IMR-90 (cell line): ENCODE measurements around the gene DCUN1D3. TPM values are rescaled to one million over a fixed set of nuclear protein-coding genes. Genes with fewer than 3 reads are reported as not detected.

Experiments used
- ATAC-seq: fragments of 200-7000 bp; cut with Tn5 transposase; 2 replicates; pipeline ENCODE4 v1.9.1; 2020; ENCODE audit warnings: low read depth, mild to moderate bottlenecking, moderate library complexity
- BruUV-seq: library from RNA; stranded (reverse); fragments of 400-500 nt; replicated peaks from 2 replicates; lab custom pipeline; 2021; lab: Mats Ljungman, UMichigan
- CTCF ChIA-PET: fragments of 300-600 bp; formaldehyde crosslinking; extraction: SDS; loops from one replicate; lab custom pipeline; 2021; ENCODE audit warnings: antibody characterized with exemption; lab: Yijun Ruan, JAX
- POLR2A ChIA-PET: fragments of 300-600 bp; sonication (Branson Sonifier 250); formaldehyde crosslinking; loops from one replicate; lab custom pipeline; 2022; ENCODE audit warnings: antibody characterized with exemption; ENCODE audit not compliant: unreplicated experiment; lab: Charles Lee
- DNase-seq: peaks from one replicate; pipeline ENCODE4 v3.0.0; 2013
- H2AFZ ChIP-seq: replicated peaks from 2 replicates; pipeline ENCODE3; 2013; ENCODE audit warnings: low read length, mild to moderate bottlenecking; ENCODE audit not compliant: poor library complexity
- H2AK5ac ChIP-seq: 2 replicates; pipeline ENCODE4 v1.6.1; 2013; ENCODE audit warnings: low read depth, low read length, inconsistent platforms
- H2AK9ac ChIP-seq: replicated peaks from 2 replicates; pipeline ENCODE3; 2013; ENCODE audit warnings: mild to moderate bottlenecking, low read depth, low read length, moderate library complexity; ENCODE audit not compliant: poor library complexity
- H2BK120ac ChIP-seq: 2 replicates; pipeline ENCODE4 v1.6.1; 2013; ENCODE audit warnings: low read depth, low read length, inconsistent platforms
- H2BK15ac ChIP-seq: 3 replicates; pipeline ENCODE4 v1.6.1; 2013; ENCODE audit warnings: low read depth, low read length, inconsistent platforms
- H2BK20ac ChIP-seq: 2 replicates; pipeline ENCODE4 v1.6.1; 2013; ENCODE audit warnings: low read depth, mild to moderate bottlenecking, inconsistent platforms, low read length, moderate library complexity
- H2BK5ac ChIP-seq: 2 replicates; pipeline ENCODE4 v1.6.1; 2013; ENCODE audit warnings: mild to moderate bottlenecking, low read depth, low read length, inconsistent platforms; ENCODE audit not compliant: poor library complexity, severe bottlenecking
- H3K14ac ChIP-seq: replicated peaks from 2 replicates; pipeline ENCODE4 v1.6.1; 2013; ENCODE audit warnings: low read depth, low read length, inconsistent platforms
- H3K18ac ChIP-seq: 2 replicates; pipeline ENCODE4 v1.6.1; 2013; ENCODE audit warnings: low read depth, low read length, control low read depth
- H3K23ac ChIP-seq: 2 replicates; pipeline ENCODE4 v1.6.1; 2013; ENCODE audit warnings: low read depth, low read length, inconsistent platforms
- H3K27ac ChIP-seq: 2 replicates; pipeline ENCODE4 v1.5.1; 2013; ENCODE audit warnings: mild to moderate bottlenecking, control low read depth, low read length; ENCODE audit not compliant: insufficient read depth
- H3K27me3 ChIP-seq: 2 replicates; pipeline ENCODE4 v1.6.1; 2013; ENCODE audit warnings: low read length; ENCODE audit not compliant: control insufficient read depth, insufficient read depth
- H3K36me3 ChIP-seq: 2 replicates; pipeline ENCODE4 v1.6.1; 2013; ENCODE audit warnings: low read length, mixed read lengths; ENCODE audit not compliant: control insufficient read depth, insufficient read depth
- H3K4ac ChIP-seq: 2 replicates; pipeline ENCODE4 v1.6.1; 2013; ENCODE audit warnings: low read depth, low read length, inconsistent platforms
- H3K4me1 ChIP-seq: 2 replicates; pipeline ENCODE4 v1.6.1; 2013; ENCODE audit warnings: low read length, mixed read lengths; ENCODE audit not compliant: control insufficient read depth, insufficient read depth
- H3K4me2 ChIP-seq: 2 replicates; pipeline ENCODE4 v1.6.1; 2013; ENCODE audit warnings: low read depth, mild to moderate bottlenecking, control low read depth, low read length, moderate library complexity
- H3K4me3 ChIP-seq: 2 replicates; pipeline ENCODE4 v1.5.1; 2013; ENCODE audit warnings: low read depth, mild to moderate bottlenecking, control low read depth, low read length, moderate library complexity; ENCODE audit not compliant: insufficient read depth
- H3K56ac ChIP-seq: 2 replicates; pipeline ENCODE4 v1.6.1; 2013; ENCODE audit warnings: low read length, inconsistent platforms; ENCODE audit not compliant: insufficient read depth; ENCODE audit errors: extremely low read depth
- H3K79me1 ChIP-seq, 2 experiments: 2 replicates each; pipeline ENCODE4 v1.6.1; 2013; ENCODE audit warnings: low read length in 2 of 2, inconsistent platforms in 1 of 2, low read depth in 1 of 2
- H3K9ac ChIP-seq: 2 replicates; pipeline ENCODE4 v1.6.1; 2013; ENCODE audit warnings: low read depth, low read length, control low read depth
- H3K9me1 ChIP-seq: 2 replicates; pipeline ENCODE4 v1.6.1; 2013; ENCODE audit warnings: low read length, inconsistent platforms; ENCODE audit not compliant: insufficient read depth
- H3K9me3 ChIP-seq: 2 replicates; pipeline ENCODE4 v1.6.1; 2013; ENCODE audit warnings: low read length; ENCODE audit not compliant: control insufficient read depth, insufficient read depth
- H4K20me1 ChIP-seq: 2 replicates; pipeline ENCODE4 v1.6.1; 2013; ENCODE audit warnings: low read length, inconsistent platforms; ENCODE audit not compliant: insufficient read depth
- H4K5ac ChIP-seq: 2 replicates; pipeline ENCODE4 v1.6.1; 2013; ENCODE audit warnings: mild to moderate bottlenecking, low read depth, low read length, control low read depth
- H4K8ac ChIP-seq, 2 experiments: 2 replicates each; pipeline ENCODE4 v1.6.1; 2013; ENCODE audit warnings: low read depth in 2 of 2, low read length in 2 of 2, control low read depth in 1 of 2, inconsistent platforms in 1 of 2
- H4K91ac ChIP-seq: 2 replicates; pipeline ENCODE4 v1.6.1; 2013; ENCODE audit warnings: low read depth, low read length, inconsistent platforms; ENCODE audit not compliant: insufficient read depth
- BHLHE40 ChIP-seq: fragments of 150-350 bp; IDR thresholded peaks from 2 replicates; pipeline ENCODE4 v1.6.1; 2016; ENCODE audit warnings: mild to moderate bottlenecking, low read depth, low read length
- CEBPB ChIP-seq: IDR thresholded peaks from 2 replicates; pipeline ENCODE4 v1.6.1; 2012; ENCODE audit warnings: low read depth, low read length, improper control_type of control experiment
- CHD1 ChIP-seq: IDR thresholded peaks from 2 replicates; pipeline ENCODE4 v1.6.1; 2012; ENCODE audit warnings: low read depth, low read length, improper control_type of control experiment
- FOS ChIP-seq: fragments of 150-350 bp; IDR thresholded peaks from 2 replicates; pipeline ENCODE4 v1.6.1; 2016; ENCODE audit warnings: low read depth, low read length
- MAFK ChIP-seq: IDR thresholded peaks from 2 replicates; pipeline ENCODE4 v1.6.1; 2012; ENCODE audit warnings: low read depth, low read length, improper control_type of control experiment
- MAZ ChIP-seq: IDR thresholded peaks from 2 replicates; pipeline ENCODE4 v1.6.1; 2012; ENCODE audit warnings: low read depth, mild to moderate bottlenecking, low read length, improper control_type of control experiment, moderate library complexity, borderline replicate concordance
- MXI1 ChIP-seq: IDR thresholded peaks from 2 replicates; pipeline ENCODE4 v1.6.1; 2012; ENCODE audit warnings: low read depth, mild to moderate bottlenecking, low read length, moderate library complexity, borderline replicate concordance
- NFE2L2 ChIP-seq: fragments of 150-350 bp; IDR thresholded peaks from 2 replicates; pipeline ENCODE4 v1.6.1; 2016; ENCODE audit warnings: low read depth, mild to moderate bottlenecking, low read length
- POLR2A ChIP-seq: IDR thresholded peaks from 2 replicates; pipeline ENCODE4 v1.6.1; 2012; ENCODE audit warnings: mild to moderate bottlenecking, low read depth, low read length
- RAD21 ChIP-seq: IDR thresholded peaks from 2 replicates; pipeline ENCODE4 v1.6.1; 2012; ENCODE audit warnings: low read length, improper control_type of control experiment
- RCOR1 ChIP-seq: IDR thresholded peaks from 2 replicates; pipeline ENCODE4 v1.6.1; 2012; ENCODE audit warnings: mild to moderate bottlenecking, low read length, improper control_type of control experiment; ENCODE audit not compliant: insufficient replicate concordance
- RFX5 ChIP-seq: IDR thresholded peaks from 2 replicates; pipeline ENCODE4 v1.8.0; 2012; ENCODE audit warnings: low read depth, mild to moderate bottlenecking, low read length, moderate library complexity
- SMC3 ChIP-seq: fragments of 150-350 bp; IDR thresholded peaks from 2 replicates; pipeline ENCODE4 v1.6.1; 2016; ENCODE audit warnings: low read depth, mild to moderate bottlenecking, antibody characterized with exemption, low read length, moderate library complexity
- WGBS, 2 experiments: methylation state at CpG; one replicate each; pipeline versions ENCODE4 v1.1.5 to v1.1.7; 2013; ENCODE audit warnings: missing lambda C conversion rate in 2 of 2; ENCODE audit not compliant: insufficient read length in 1 of 2; ENCODE audit errors: extremely low coverage in 2 of 2; 5-methylcytosine and 5-hydroxymethylcytosine counted together
- dilution Hi-C: fragments of 300-500 bp; cut with HindIII; formaldehyde crosslinking; loops from one replicate; pipeline ENCODE4 v1.14.3; 2018; ENCODE audit warnings: low sequenced_read_pairs; ENCODE audit not compliant: unreplicated experiment
- in situ Hi-C: fragments of 300-500 bp; cut with MboI; formaldehyde crosslinking; loops from 3 replicates; pipeline ENCODE4 v1.14.3; 2019; ENCODE audit warnings: low sequenced_read_pairs, inconsistent platforms, mixed read lengths
- intact Hi-C: fragments of 100-400 bp; cut with micrococcal nuclease; formaldehyde crosslinking; loops from 2 replicates; pipeline ENCODE4 v1.10.0; 2022
- polyA plus RNA-seq, 3 experiments: library from polyadenylated mRNA; depleted of rRNA; stranded (reverse); fragments of >200 nt; gene quantifications; 2 replicates each; pipeline ENCODE4 v1.2.3, GENCODE V29; 2012; ENCODE audit warnings: low replicate concordance in 1 of 3
- total RNA-seq: library from RNA; depleted of rRNA; stranded (reverse); fragments of >200 nt; gene quantifications from 2 replicates; pipeline ENCODE4 v1.2.3, GENCODE V29; 2012
- TF ChIP-seq, protein P1 (sequence below): conservative IDR thresholded peaks from 2 replicates; pipeline ENCODE4 v1.5.1; 2012; ENCODE audit warnings: mild to moderate bottlenecking, low read depth, low read length, improper control_type of control experiment
- TF ChIP-seq, protein P2 (sequence below): fragments of 150-350 bp; IDR thresholded peaks from 2 replicates; pipeline ENCODE4 v1.6.1; 2016; ENCODE audit warnings: low read depth, mild to moderate bottlenecking, low read length, moderate library complexity, borderline replicate concordance
- TF ChIP-seq, protein P3 (sequence below): fragments of 150-350 bp; IDR thresholded peaks from 2 replicates; pipeline ENCODE4 v1.6.1; 2017; ENCODE audit warnings: mild to moderate bottlenecking, antibody characterized with exemption, low read length, low read depth

Gene DCUN1D3
- total and polyA plus RNA-seq, 2 of the 4 experiments (the other 2 are of a cell fraction), result 8.1 to 42.3 TPM

DNA sequence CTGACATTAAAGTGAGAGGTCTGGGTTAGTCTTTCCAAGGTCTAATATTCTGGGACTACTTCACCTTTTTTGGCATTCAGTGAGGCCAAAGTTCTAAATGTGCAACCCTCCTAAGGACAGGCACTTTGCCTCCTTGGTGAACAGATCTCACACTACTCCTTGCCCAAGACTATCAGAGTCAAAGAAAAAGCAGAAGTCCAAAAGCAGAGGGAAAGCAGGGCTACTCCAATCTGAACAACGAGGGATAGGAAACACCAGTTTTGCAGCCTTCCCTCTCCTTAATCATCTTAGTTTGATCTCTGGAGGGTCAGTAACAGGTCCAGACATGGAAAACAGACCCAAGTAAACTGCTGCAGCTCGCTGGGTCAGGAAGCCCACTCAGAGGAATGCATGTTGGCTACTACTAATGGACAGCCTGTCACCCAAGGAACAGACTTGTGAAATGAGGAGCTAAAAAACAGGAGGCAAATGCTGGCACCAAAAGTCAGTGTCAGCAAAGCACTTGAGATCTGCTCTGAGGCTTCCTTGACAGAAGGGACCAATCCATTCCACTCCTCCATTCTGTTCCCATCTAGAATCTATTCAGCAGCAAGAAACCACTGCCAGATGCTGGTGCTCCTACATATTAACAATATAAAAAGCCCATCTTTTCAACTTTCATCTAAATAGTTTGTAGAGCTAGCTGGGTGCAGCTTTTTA, 29.9 kb downstream of the DCUN1D3 start:
- intact Hi-C loops (no loop called here), dilution Hi-C loops (no loop called here), in situ Hi-C loops (no loop called here)
- Histone ChIP-seq H3K27ac (no peak overlapping the region), H3K36me3 (no peaks in the 10 kb centered on the region), H2BK20ac (no peak overlapping the region), H4K8ac (0 out of 4 replicates have a peak overlapping the region, but pooled peaks of 1 of the 2 experiments have one; percentile 6), H3K27me3 (no peaks in the 10 kb centered on the region), H3K4me1 (peaks cover 20% of the 10 kb centered on the region), H3K9ac (no peak overlapping the region), H3K4ac (no peak overlapping the region), H4K20me1 (peaks cover 48% of the 10 kb centered on the region), H3K9me3 (no peaks in the 10 kb centered on the region), H3K23ac (peak overlapping the region; percentile 65), H2AK5ac (no peak overlapping the region), H2AFZ (no peak overlapping the region), H3K4me3 (no peak overlapping the region), H3K56ac (no peak overlapping the region), H2BK15ac (no peak overlapping the region), H3K4me2 (no peak overlapping the region), H4K91ac (no peak overlapping the region), H3K18ac (no peak overlapping the region), H3K14ac (no peak overlapping the region), H2AK9ac (no peak overlapping the region), H3K79me1 (peaks cover 48 to 98% of the 10 kb centered on the region in 2 experiments), H4K5ac (peak overlapping the region; percentile 18; the same call in 1 of the 2 replicates), H2BK5ac (no peak overlapping the region), H2BK120ac (no peak overlapping the region), H3K9me1 (peaks cover 44% of the 10 kb centered on the region)
- no peak for DNase-seq
- no TSS peak for BruUV-seq
- CTCF ChIA-PET, result no interaction called here
- WGBS, 2 experiments, result 60% methylated on average over 1 of the region's 2 CpGs; no CpG with 5 or more reads in 1 of the 2 experiments
- TF ChIP-seq, protein P1, sequence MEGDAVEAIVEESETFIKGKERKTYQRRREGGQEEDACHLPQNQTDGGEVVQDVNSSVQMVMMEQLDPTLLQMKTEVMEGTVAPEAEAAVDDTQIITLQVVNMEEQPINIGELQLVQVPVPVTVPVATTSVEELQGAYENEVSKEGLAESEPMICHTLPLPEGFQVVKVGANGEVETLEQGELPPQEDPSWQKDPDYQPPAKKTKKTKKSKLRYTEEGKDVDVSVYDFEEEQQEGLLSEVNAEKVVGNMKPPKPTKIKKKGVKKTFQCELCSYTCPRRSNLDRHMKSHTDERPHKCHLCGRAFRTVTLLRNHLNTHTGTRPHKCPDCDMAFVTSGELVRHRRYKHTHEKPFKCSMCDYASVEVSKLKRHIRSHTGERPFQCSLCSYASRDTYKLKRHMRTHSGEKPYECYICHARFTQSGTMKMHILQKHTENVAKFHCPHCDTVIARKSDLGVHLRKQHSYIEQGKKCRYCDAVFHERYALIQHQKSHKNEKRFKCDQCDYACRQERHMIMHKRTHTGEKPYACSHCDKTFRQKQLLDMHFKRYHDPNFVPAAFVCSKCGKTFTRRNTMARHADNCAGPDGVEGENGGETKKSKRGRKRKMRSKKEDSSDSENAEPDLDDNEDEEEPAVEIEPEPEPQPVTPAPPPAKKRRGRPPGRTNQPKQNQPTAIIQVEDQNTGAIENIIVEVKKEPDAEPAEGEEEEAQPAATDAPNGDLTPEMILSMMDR, result no peak
- TF ChIP-seq POLR2A, result no peak
- TF ChIP-seq, protein P2, sequence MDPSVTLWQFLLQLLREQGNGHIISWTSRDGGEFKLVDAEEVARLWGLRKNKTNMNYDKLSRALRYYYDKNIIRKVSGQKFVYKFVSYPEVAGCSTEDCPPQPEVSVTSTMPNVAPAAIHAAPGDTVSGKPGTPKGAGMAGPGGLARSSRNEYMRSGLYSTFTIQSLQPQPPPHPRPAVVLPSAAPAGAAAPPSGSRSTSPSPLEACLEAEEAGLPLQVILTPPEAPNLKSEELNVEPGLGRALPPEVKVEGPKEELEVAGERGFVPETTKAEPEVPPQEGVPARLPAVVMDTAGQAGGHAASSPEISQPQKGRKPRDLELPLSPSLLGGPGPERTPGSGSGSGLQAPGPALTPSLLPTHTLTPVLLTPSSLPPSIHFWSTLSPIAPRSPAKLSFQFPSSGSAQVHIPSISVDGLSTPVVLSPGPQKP, result no peak
- TF ChIP-seq RAD21, result no peak
- no peak for TF ChIP-seq RCOR1
- TF ChIP-seq BHLHE40, result no peak
- no peak for TF ChIP-seq CEBPB
- no peak for TF ChIP-seq FOS
- TF ChIP-seq RFX5, result no peak
- TF ChIP-seq MXI1, result no peak
- no peak for TF ChIP-seq MAFK
- TF ChIP-seq, protein P3, sequence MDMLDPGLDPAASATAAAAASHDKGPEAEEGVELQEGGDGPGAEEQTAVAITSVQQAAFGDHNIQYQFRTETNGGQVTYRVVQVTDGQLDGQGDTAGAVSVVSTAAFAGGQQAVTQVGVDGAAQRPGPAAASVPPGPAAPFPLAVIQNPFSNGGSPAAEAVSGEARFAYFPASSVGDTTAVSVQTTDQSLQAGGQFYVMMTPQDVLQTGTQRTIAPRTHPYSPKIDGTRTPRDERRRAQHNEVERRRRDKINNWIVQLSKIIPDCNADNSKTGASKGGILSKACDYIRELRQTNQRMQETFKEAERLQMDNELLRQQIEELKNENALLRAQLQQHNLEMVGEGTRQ, result no peak
- TF ChIP-seq CHD1, result no peak
- TF ChIP-seq SMC3, result no peak
- no peak for TF ChIP-seq MAZ
- no peak for TF ChIP-seq NFE2L2
- no peak for ATAC-seq
- POLR2A ChIA-PET, result no interaction called here
